Naive thymus-derived CD4-positive, alpha-beta T cell (primary cell): ENCODE data around the gene ZNF181. TPM values are rescaled to one million over a fixed set of nuclear protein-coding genes. Genes with fewer than 3 reads are reported as not detected.

ENCODE experiments used
- ATAC-seq: fragments of 150-1000 bp; cut with Tn5 transposase; 2 replicates; pipeline ENCODE4 v1.10.0; 2021; ENCODE audit warnings: mild to moderate bottlenecking, moderate library complexity
- CTCF ChIA-PET: fragments of 350-600 bp; sonication (Branson Sonifier 250); formaldehyde crosslinking; loops from one replicate; lab custom pipeline; 2021; ENCODE audit warnings: antibody characterized with exemption; lab: Charles Lee
- POLR2A ChIA-PET: fragments of 350-600 bp; sonication (Branson Sonifier 250); formaldehyde crosslinking; loops from one replicate; lab custom pipeline; 2021; ENCODE audit warnings: antibody characterized with exemption, inconsistent platforms; lab: Charles Lee
- DNase-seq, 9 donors: peaks; one replicate each; pipeline versions ENCODE4 v3.0.0 to v3.0.0-alpha.2; 2020 to 2022; ENCODE audit warnings: mixed read lengths in 1 of 9
- H3K27ac ChIP-seq: one replicate; pipeline ENCODE4 v1.7.0; 2013; ENCODE audit warnings: mild to moderate bottlenecking, low read depth, low read length, moderate library complexity
- H3K27me3 ChIP-seq, 2 donors: one replicate each; pipeline ENCODE4 v1.7.0; 2013; ENCODE audit warnings: low read length in 2 of 2, mild to moderate bottlenecking in 2 of 2, moderate library complexity in 2 of 2; ENCODE audit not compliant: control insufficient read depth in 2 of 2, insufficient read depth in 2 of 2
- H3K36me3 ChIP-seq, 3 experiments: 1 replicate in 2 of 3; 2 replicates in 1 of 3; pipeline ENCODE4 v1.7.0; 2013; ENCODE audit warnings: low read length in 3 of 3, mild to moderate bottlenecking in 3 of 3, moderate library complexity in 1 of 3; ENCODE audit not compliant: insufficient read depth in 3 of 3, control insufficient read depth in 2 of 3
- H3K4me1 ChIP-seq, 2 donors: one replicate each; pipeline ENCODE4 v1.7.0; 2013; ENCODE audit warnings: low read length in 2 of 2, mild to moderate bottlenecking in 2 of 2, moderate library complexity in 1 of 2; ENCODE audit not compliant: control insufficient read depth in 2 of 2, insufficient read depth in 2 of 2
- H3K4me3 ChIP-seq: 2 replicates; pipeline ENCODE4 v1.7.0; 2013; ENCODE audit warnings: mild to moderate bottlenecking, low read length
- H3K9me3 ChIP-seq, 3 experiments: 1 replicate in 2 of 3; 2 replicates in 1 of 3; pipeline ENCODE4 v1.7.0; 2013; ENCODE audit warnings: low read length in 3 of 3; ENCODE audit not compliant: control insufficient read depth in 2 of 3
- H3K27ac Mint-ChIP-seq, 9 donors: one replicate each; pipeline ENCODE4 v1.8.0; 2020 to 2022; ENCODE audit warnings: mixed read lengths in 9 of 9, mild to moderate bottlenecking in 8 of 9, moderate library complexity in 5 of 9, inconsistent platforms in 2 of 9
- H3K27me3 Mint-ChIP-seq, 5 donors: one replicate each; pipeline ENCODE4 v1.8.0; 2021 to 2022; ENCODE audit warnings: mixed read lengths in 5 of 5, mild to moderate bottlenecking in 1 of 5
- H3K36me3 Mint-ChIP-seq, 5 donors: one replicate each; pipeline ENCODE4 v1.8.0; 2020 to 2022; ENCODE audit warnings: mixed read lengths in 5 of 5, mild to moderate bottlenecking in 3 of 5, inconsistent platforms in 1 of 5
- H3K4me1 Mint-ChIP-seq, 7 donors: one replicate each; pipeline ENCODE4 v1.8.0; 2020 to 2022; ENCODE audit warnings: mixed read lengths in 7 of 7, mild to moderate bottlenecking in 3 of 7, inconsistent platforms in 1 of 7
- H3K4me3 Mint-ChIP-seq, 10 donors: one replicate each; pipeline ENCODE4 v1.8.0; 2020 to 2022; ENCODE audit warnings: mild to moderate bottlenecking in 10 of 10, mixed read lengths in 10 of 10, moderate library complexity in 6 of 10, inconsistent platforms in 2 of 10
- H3K9me3 Mint-ChIP-seq, 11 donors: one replicate each; pipeline ENCODE4 v1.8.0; 2020 to 2022; ENCODE audit warnings: mixed read lengths in 11 of 11, mild to moderate bottlenecking in 4 of 11, inconsistent platforms in 1 of 11, moderate library complexity in 1 of 11
- intact Hi-C, 2 donors: fragments of 100-400 bp; cut with micrococcal nuclease; formaldehyde crosslinking; loops; one replicate each; pipeline ENCODE4 v1.15.1; 2023
- polyA plus RNA-seq, 2 donors: library from polyadenylated mRNA; unstranded; fragments of 300-500 nt; fragmentation: Illumina TruSeq; gene quantifications; one replicate each; pipeline ENCODE4 v1.2.3, GENCODE V29; 2021
- total RNA-seq, 6 experiments: library from RNA in 5 of 6; stranded (reverse) in 5 of 6; gene quantifications; 1 replicate in 5 of 6; 2 replicates in 1 of 6; pipeline ENCODE4 v1.2.3 and lab custom pipeline; 2021 to 2026

ZNF181 gene
- total and polyA plus RNA-seq, 7 experiments from 2014 or later, result 4.8 to 36.0 (median 25.5) TPM

GRCh38 chr19:34692549-34692948, 41.5 kb upstream of the ZNF181 start:
- peaks cover 12 to 80% (median 35%) of the 10 kb centered on the region in 11 donors for H3K9me3 Mint-ChIP-seq
- POLR2A ChIA-PET, result no interaction called here

DNA sequence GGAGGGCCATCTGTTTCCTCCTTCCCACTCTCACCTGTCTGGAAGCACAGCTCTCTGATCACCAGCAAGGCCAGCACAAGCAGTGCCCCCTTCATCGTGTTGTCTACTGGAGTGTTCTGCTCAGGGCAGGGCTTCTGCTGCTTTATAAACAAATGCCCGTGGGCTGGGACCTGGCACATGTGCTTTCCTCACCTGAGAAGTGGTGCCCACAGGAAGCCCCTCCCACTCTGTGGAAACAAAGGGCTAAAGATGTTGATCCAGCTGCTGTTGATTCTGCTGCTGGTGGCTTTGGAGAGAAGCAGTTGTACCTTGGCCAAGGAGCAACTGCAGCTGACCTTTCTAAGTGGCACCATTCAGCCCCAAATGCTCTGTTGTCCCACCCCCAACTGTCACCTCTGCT, 26.4 kb upstream of the ZNF181 start:
- no peak overlapping the region for H3K27ac Mint-ChIP-seq
- H3K9me3 Mint-ChIP-seq, result peaks cover 0 to 43% (median 13%) of the 10 kb centered on the region in 11 donors
- no peaks in the 10 kb centered on the region for H3K36me3 ChIP-seq
- H3K27me3 Mint-ChIP-seq, result peaks cover 0 to 45% (median 30%) of the 10 kb centered on the region in 5 donors
- no peak for ATAC-seq
- ChIA-PET CTCF (no interaction called here), POLR2A (no interaction called here)
- intact Hi-C loops, result no loop called here
- no peaks in the 10 kb centered on the region for H3K4me1 ChIP-seq
- H3K4me3 ChIP-seq, result no peak overlapping the region
- H3K4me3 Mint-ChIP-seq, result no peak overlapping the region
- no peaks in the 10 kb centered on the region for H3K27me3 ChIP-seq
- no peak overlapping the region for H3K27ac ChIP-seq
- H3K4me1 Mint-ChIP-seq, result peaks cover 0 to 4% (median 2%) of the 10 kb centered on the region in 7 donors
- H3K36me3 Mint-ChIP-seq, result peaks cover 0 to 10% (median 0%) of the 10 kb centered on the region in 5 donors
- no peaks in the 10 kb centered on the region for H3K9me3 ChIP-seq
- DNase-seq, result no peak

More at GRCh38 chr19:34692549-34692948, 41.5 kb upstream of the ZNF181 start:
- peaks cover 2 to 25% (median 12%) of the 10 kb centered on the region in 5 donors for H3K36me3 Mint-ChIP-seq
- H3K4me3 ChIP-seq, result no peak overlapping the region
- no peaks in the 10 kb centered on the region for H3K4me1 ChIP-seq
- no peak overlapping the region for H3K27ac ChIP-seq
- no peak overlapping the region for H3K4me3 Mint-ChIP-seq
- H3K27ac Mint-ChIP-seq, result no peak overlapping the region
- CTCF ChIA-PET, result no interaction called here
- DNase-seq (no peak), ATAC-seq (no peak)
- intact Hi-C loops, result no loop called here
- H3K4me1 Mint-ChIP-seq, result no peaks in the 10 kb centered on the region
- H3K36me3 ChIP-seq, result no peaks in the 10 kb centered on the region
- H3K27me3 ChIP-seq, result no peaks in the 10 kb centered on the region
- peaks cover 0 to 54% (median 33%) of the 10 kb centered on the region in 5 donors for H3K27me3 Mint-ChIP-seq
- H3K9me3 ChIP-seq, result peaks cover 0 to 13% (median 3%) of the 10 kb centered on the region in 3 experiments

DNA sequence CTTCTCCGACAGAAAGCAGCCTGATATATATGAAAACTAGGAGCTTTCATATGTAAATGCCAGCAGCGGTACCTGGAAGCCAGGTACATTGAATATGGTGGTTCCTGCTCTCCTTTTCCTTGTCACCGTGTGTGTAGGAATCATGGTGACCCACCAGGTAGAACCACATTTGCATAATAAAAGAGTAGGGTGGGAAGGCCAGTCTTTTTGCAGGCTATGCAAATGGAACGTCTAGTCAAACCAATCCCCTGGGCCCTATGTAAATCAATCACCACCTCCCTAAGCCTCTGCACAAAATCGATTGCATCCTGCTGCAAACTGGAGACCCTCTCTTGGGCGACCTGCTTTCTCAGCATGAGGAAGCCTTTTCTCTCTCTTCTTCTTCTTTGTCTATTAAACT, 22.2 kb upstream of the ZNF181 start:
- intact Hi-C loops, result loop anchor here (1.0 to 2.0 kb wide), 3 partner anchors 73 to 669 kb away; no protein-coding TSS in a partner anchor
- Mint-ChIP-seq H3K36me3 (peaks cover 4 to 24% (median 5%) of the 10 kb centered on the region in 5 donors), H3K27me3 (peaks cover 1 to 50% (median 23%) of the 10 kb centered on the region in 5 donors), H3K4me1 (peaks cover 0 to 6% (median 2%) of the 10 kb centered on the region in 7 donors), H3K9me3 (peaks cover 3 to 46% (median 21%) of the 10 kb centered on the region in 11 donors), H3K27ac (no peak overlapping the region), H3K4me3 (no peak overlapping the region)
- CTCF ChIA-PET, result interaction anchor here (0.6 to 5.4 kb wide), 4 partner anchors 10 to 341 kb away, joined by 3 to 54 read pairs (median 6); no protein-coding TSS in a partner anchor
- DNase-seq (no peak), ATAC-seq (no peak)
- POLR2A ChIA-PET, result no interaction called here
- Histone ChIP-seq H3K27me3 (no peaks in the 10 kb centered on the region), H3K27ac (no peak overlapping the region), H3K4me1 (no peaks in the 10 kb centered on the region), H3K9me3 (peaks cover 0 to 14% (median 4%) of the 10 kb centered on the region in 3 experiments), H3K4me3 (no peak overlapping the region), H3K36me3 (no peaks in the 10 kb centered on the region)

- Mint-ChIP-seq H3K9me3 (peaks cover 3 to 39% (median 17%) of the 10 kb centered on the region in 11 donors), H3K27ac (no peak overlapping the region), H3K4me1 (peaks cover 0 to 6% (median 2%) of the 10 kb centered on the region in 7 donors), H3K4me3 (no peak overlapping the region), H3K27me3 (peaks cover 3 to 50% (median 18%) of the 10 kb centered on the region in 5 donors), H3K36me3 (peaks cover 4 to 19% (median 5%) of the 10 kb centered on the region in 5 donors)
- H3K27ac ChIP-seq, result no peak overlapping the region
- no peaks in the 10 kb centered on the region for H3K4me1 ChIP-seq
- ChIA-PET CTCF (interaction anchor here (0.5 to 5.4 kb wide), 6 partner anchors 9 to 340 kb away, joined by 3 to 54 read pairs (median 4); no protein-coding TSS in a partner anchor), POLR2A (no interaction called here)
- peak in 8 of 9 donors; percentile 41 to 79 (median 70) for DNase-seq
- peak; percentile 67 for ATAC-seq
- H3K9me3 ChIP-seq, result peaks cover 0 to 14% (median 4%) of the 10 kb centered on the region in 3 experiments
- no peak overlapping the region for H3K4me3 ChIP-seq
- H3K27me3 ChIP-seq, result no peaks in the 10 kb centered on the region
- H3K36me3 ChIP-seq, result no peaks in the 10 kb centered on the region
- intact Hi-C loops, result loop anchor here (1.0 to 2.0 kb wide), 3 partner anchors 73 to 670 kb away; no protein-coding TSS in a partner anchor
Measured at GRCh38 chr19:34712395-34713261, 21.4 kb upstream of the ZNF181 start.

DNA sequence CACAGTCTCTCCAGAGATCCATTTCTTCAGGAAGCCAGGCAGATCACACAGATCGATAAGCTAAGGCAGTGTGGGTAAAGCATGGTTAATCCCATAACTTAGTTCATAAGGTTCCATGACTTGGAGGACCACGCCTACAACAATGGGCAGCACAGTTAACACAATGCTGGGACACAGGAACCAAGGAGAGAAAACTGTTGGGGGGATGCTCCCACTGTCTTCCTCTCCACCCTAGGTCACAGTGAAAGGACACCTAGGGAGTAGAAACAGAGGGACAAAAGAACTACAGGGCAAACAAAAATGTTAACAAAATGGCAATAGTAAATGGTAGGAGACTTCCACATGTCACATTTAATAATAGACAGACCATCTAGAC, 20.8 kb upstream of the ZNF181 start:
- Mint-ChIP-seq H3K27ac (no peak overlapping the region), H3K4me3 (no peak overlapping the region), H3K9me3 (peaks cover 3 to 34% (median 16%) of the 10 kb centered on the region in 11 donors), H3K27me3 (peaks cover 5 to 52% (median 18%) of the 10 kb centered on the region in 5 donors), H3K36me3 (peaks cover 4 to 19% (median 5%) of the 10 kb centered on the region in 5 donors), H3K4me1 (peaks cover 0 to 6% (median 2%) of the 10 kb centered on the region in 7 donors)
- H3K27me3 ChIP-seq, result no peaks in the 10 kb centered on the region
- intact Hi-C loops, result loop anchor here in 1 of 2 donors (2.0 kb wide), 1 partner anchor 670 kb away; no protein-coding TSS in a partner anchor
- ATAC-seq, result no peak
- no peak for DNase-seq
- POLR2A ChIA-PET, result no interaction called here
- H3K4me1 ChIP-seq, result no peaks in the 10 kb centered on the region
- H3K4me3 ChIP-seq, result no peak overlapping the region
- H3K36me3 ChIP-seq, result no peaks in the 10 kb centered on the region
- peaks cover 0 to 14% (median 4%) of the 10 kb centered on the region in 3 experiments for H3K9me3 ChIP-seq
- CTCF ChIA-PET, result interaction anchor here (0.5 to 5.4 kb wide), 4 partner anchors 33 to 251 kb away, joined by 3 to 54 read pairs (median 5); no protein-coding TSS in a partner anchor
- no peak overlapping the region for H3K27ac ChIP-seq

- H3K36me3 Mint-ChIP-seq, result peaks cover 4 to 19% (median 5%) of the 10 kb centered on the region in 5 donors
- Histone ChIP-seq H3K27me3 (no peaks in the 10 kb centered on the region), H3K9me3 (peaks cover 0 to 14% (median 4%) of the 10 kb centered on the region in 3 experiments), H3K4me1 (no peaks in the 10 kb centered on the region), H3K27ac (no peak overlapping the region), H3K36me3 (no peaks in the 10 kb centered on the region), H3K4me3 (no peak overlapping the region)
- H3K27ac Mint-ChIP-seq, result no peak overlapping the region
- H3K4me1 Mint-ChIP-seq, result peaks cover 0 to 6% (median 2%) of the 10 kb centered on the region in 7 donors
- no peak for DNase-seq
- no peak for ATAC-seq
- intact Hi-C loops, result no loop called here
- H3K4me3 Mint-ChIP-seq, result no peak overlapping the region
- CTCF ChIA-PET, result interaction anchor here (0.6 kb wide), 2 partner anchors 79 to 1502 kb away, joined by 3 read pairs; no protein-coding TSS in a partner anchor
- peaks cover 3 to 34% (median 16%) of the 10 kb centered on the region in 11 donors for H3K9me3 Mint-ChIP-seq
- POLR2A ChIA-PET, result no interaction called here
- peaks cover 5 to 48% (median 16%) of the 10 kb centered on the region in 5 donors for H3K27me3 Mint-ChIP-seq
Measured at GRCh38 chr19:34715357-34715756, 18.7 kb upstream of the ZNF181 start.
